IPS-20b (cell line): ENCODE data around the gene ATF7IP.

Experiments used
- H3K27ac ChIP-seq: one replicate; pipeline ENCODE4 v1.5.1; 2013; ENCODE audit warnings: low read length
- H3K27me3 ChIP-seq: 2 replicates; pipeline ENCODE4 v1.6.1; 2013; ENCODE audit warnings: mild to moderate bottlenecking, low read length, inconsistent platforms; ENCODE audit not compliant: insufficient read depth
- H3K36me3 ChIP-seq: 2 replicates; pipeline ENCODE4 v1.6.1; 2013; ENCODE audit warnings: low read depth, mild to moderate bottlenecking, inconsistent platforms, low read length, moderate library complexity; ENCODE audit not compliant: insufficient read depth
- H3K4me1 ChIP-seq: 2 replicates; pipeline ENCODE4 v1.6.1; 2013; ENCODE audit warnings: mild to moderate bottlenecking, control low read depth, inconsistent platforms, low read length, moderate library complexity; ENCODE audit not compliant: insufficient read depth
- H3K4me3 ChIP-seq: 2 replicates; pipeline ENCODE4 v1.5.1; 2013; ENCODE audit warnings: mild to moderate bottlenecking, low read length, inconsistent platforms
- H3K9ac ChIP-seq: 2 replicates; pipeline ENCODE4 v1.6.1; 2013; ENCODE audit warnings: low read depth, mild to moderate bottlenecking, inconsistent platforms, low read length, moderate library complexity
- H3K9me3 ChIP-seq: 2 replicates; pipeline ENCODE4 v1.6.1; 2013; ENCODE audit warnings: mild to moderate bottlenecking, low read depth, low read length, inconsistent platforms; ENCODE audit not compliant: insufficient read depth

Gene ATF7IP

GRCh38 chr12:14379508-14379907 is 14.0 kb downstream of the ATF7IP start:
- peaks cover 36% of the 10 kb centered on the region for H3K4me1 ChIP-seq
- peaks cover 25% of the 10 kb centered on the region for H3K36me3 ChIP-seq
- peaks cover 18% of the 10 kb centered on the region for H3K9me3 ChIP-seq
- H3K4me3 ChIP-seq: no peak overlapping the region
- no peak overlapping the region for H3K27ac ChIP-seq
- no peak overlapping the region for H3K9ac ChIP-seq
- no peaks in the 10 kb centered on the region for H3K27me3 ChIP-seq

GRCh38 chr12:14384783-14385638 is 19.5 kb downstream of the ATF7IP start:
- Histone ChIP-seq H3K36me3 (no peaks in the 10 kb centered on the region), H3K4me1 (peaks cover 45% of the 10 kb centered on the region), H3K27ac (peak overlapping the region; percentile 58)

GRCh38 chr12:14387219-14387871 is 21.9 kb downstream of the ATF7IP start:
- H3K27me3 ChIP-seq: no peaks in the 10 kb centered on the region
- H3K4me3 ChIP-seq: no peak overlapping the region; the same call in 1 of the 2 replicates
- H3K9me3 ChIP-seq: no peaks in the 10 kb centered on the region
- H3K9ac ChIP-seq: no peak overlapping the region; the same call in 1 of the 2 replicates
- peaks cover 58% of the 10 kb centered on the region for H3K4me1 ChIP-seq
- H3K36me3 ChIP-seq: no peaks in the 10 kb centered on the region
- no peak overlapping the region for H3K27ac ChIP-seq

More at GRCh38 chr12:14384783-14385638, 19.5 kb downstream of the ATF7IP start:
- H3K9ac ChIP-seq: peak overlapping the region; percentile 49; the same call in 1 of the 2 replicates
- H3K4me3 ChIP-seq: peak overlapping the region; percentile 45
- H3K27me3 ChIP-seq: no peaks in the 10 kb centered on the region
- H3K9me3 ChIP-seq: no peaks in the 10 kb centered on the region

- Histone ChIP-seq H3K9me3 (no peaks in the 10 kb centered on the region), H3K9ac (peak overlapping the region; percentile 43; the same call in 1 of the 2 replicates), H3K4me1 (peaks cover 56% of the 10 kb centered on the region), H3K27me3 (no peaks in the 10 kb centered on the region), H3K4me3 (peak overlapping the region; percentile 40; the same call in 1 of the 2 replicates), H3K27ac (no peak overlapping the region), H3K36me3 (no peaks in the 10 kb centered on the region)
Observed at GRCh38 chr12:14390449-14390848, 25.0 kb downstream of the ATF7IP start.

- peak overlapping the region; percentile 40; the same call in 1 of the 2 replicates for H3K4me3 ChIP-seq
- H3K27me3 ChIP-seq: no peaks in the 10 kb centered on the region
- no peaks in the 10 kb centered on the region for H3K36me3 ChIP-seq
- no peak overlapping the region for H3K27ac ChIP-seq
- H3K9me3 ChIP-seq: no peaks in the 10 kb centered on the region
- H3K9ac ChIP-seq: peak overlapping the region; percentile 43; the same call in 1 of the 2 replicates
- peaks cover 53% of the 10 kb centered on the region for H3K4me1 ChIP-seq
Observed at GRCh38 chr12:14390870-14391530, 25.5 kb downstream of the ATF7IP start.

GRCh38 chr12:14393751-14394150 is 28.3 kb downstream of the ATF7IP start:
- 0 out of 2 replicates have a peak, but pooled peaks cover 2% of the 10 kb centered on the region for H3K36me3 ChIP-seq
- no peak overlapping the region for H3K27ac ChIP-seq
- peaks cover 49% of the 10 kb centered on the region for H3K4me1 ChIP-seq
- H3K27me3 ChIP-seq: no peaks in the 10 kb centered on the region
- H3K9ac ChIP-seq: peak overlapping the region; percentile 21; the same call in 1 of the 2 replicates
- no peaks in the 10 kb centered on the region for H3K9me3 ChIP-seq
- H3K4me3 ChIP-seq: peak overlapping the region; percentile 31; the same call in 1 of the 2 replicates

GRCh38 chr12:14394317-14395073 is 29.0 kb downstream of the ATF7IP start:
- no peak overlapping the region for H3K27ac ChIP-seq
- H3K4me1 ChIP-seq: peaks cover 50% of the 10 kb centered on the region

GRCh38 chr12:14395074-14395778 is 29.7 kb downstream of the ATF7IP start:
- Histone ChIP-seq H3K9me3 (no peaks in the 10 kb centered on the region), H3K36me3 (0 out of 2 replicates have a peak, but pooled peaks cover 2% of the 10 kb centered on the region), H3K4me3 (no peak overlapping the region), H3K9ac (peak overlapping the region; percentile 14; the same call in 1 of the 2 replicates), H3K27ac (no peak overlapping the region), H3K27me3 (no peaks in the 10 kb centered on the region), H3K4me1 (peaks cover 55% of the 10 kb centered on the region)

More at GRCh38 chr12:14394317-14395073, 29.0 kb downstream of the ATF7IP start:
- H3K4me3 ChIP-seq: peak overlapping the region; percentile 31; the same call in 1 of the 2 replicates
- no peaks in the 10 kb centered on the region for H3K9me3 ChIP-seq
- H3K36me3 ChIP-seq: 0 out of 2 replicates have a peak, but pooled peaks cover 2% of the 10 kb centered on the region
- peak overlapping the region; percentile 21; the same call in 1 of the 2 replicates for H3K9ac ChIP-seq
- H3K27me3 ChIP-seq: no peaks in the 10 kb centered on the region

- H3K36me3 ChIP-seq: 0 out of 2 replicates have a peak, but pooled peaks cover 2% of the 10 kb centered on the region
- no peak overlapping the region for H3K27ac ChIP-seq
- H3K27me3 ChIP-seq: no peaks in the 10 kb centered on the region
- no peaks in the 10 kb centered on the region for H3K9me3 ChIP-seq
- H3K4me3 ChIP-seq: no peak overlapping the region
- peaks cover 53% of the 10 kb centered on the region for H3K4me1 ChIP-seq
- H3K9ac ChIP-seq: no peak overlapping the region
Observed at GRCh38 chr12:14396071-14396470, 30.6 kb downstream of the ATF7IP start.

- H3K4me1 ChIP-seq: peaks cover 34% of the 10 kb centered on the region
- no peaks in the 10 kb centered on the region for H3K27me3 ChIP-seq
- H3K4me3 ChIP-seq: no peak overlapping the region
- no peak overlapping the region for H3K27ac ChIP-seq
- 0 out of 2 replicates have a peak, but pooled peaks cover 2% of the 10 kb centered on the region for H3K36me3 ChIP-seq
- H3K9ac ChIP-seq: no peak overlapping the region
- no peaks in the 10 kb centered on the region for H3K9me3 ChIP-seq
Observed at GRCh38 chr12:14399871-14400270, 34.4 kb downstream of the ATF7IP start.
